AG04450 (cell line): ENCODE data around the gene KDM5C. TPM values are rescaled to one million over a fixed set of nuclear protein-coding genes. Genes with fewer than 3 reads are reported as not detected.

Experiments
- CTCF ChIA-PET: fragments of 300-600, 350-600 bp; formaldehyde crosslinking; extraction: SDS; loops from one replicate; lab custom pipeline; 2022; ENCODE audit warnings: antibody characterized with exemption, inconsistent platforms; lab: Charles Lee
- POLR2A ChIA-PET: fragments of 350-600 bp; formaldehyde crosslinking; extraction: SDS; loops from one replicate; lab custom pipeline; 2021; ENCODE audit warnings: antibody characterized with exemption, inconsistent platforms; lab: Yijun Ruan, JAX
- DNase-seq: peaks from one replicate; pipeline ENCODE4 v3.0.0-alpha.2; 2011; ENCODE audit warnings: low read depth, low spot score
- H3K27ac ChIP-seq: one replicate; pipeline ENCODE4 v1.5.1; 2012; ENCODE audit warnings: low read depth, low read length, control low read depth
- H3K27me3 ChIP-seq: one replicate; pipeline ENCODE4 v1.6.0; 2012; ENCODE audit warnings: low read length; ENCODE audit not compliant: control insufficient read depth, insufficient read depth
- H3K4me3 ChIP-seq: 2 replicates; pipeline ENCODE4 v1.5.1; 2011; ENCODE audit warnings: mild to moderate bottlenecking, low read depth, low read length, control low read depth
- H3K9me3 ChIP-seq: 2 replicates; pipeline ENCODE4 v1.5.1; 2012; ENCODE audit warnings: low read length; ENCODE audit not compliant: control insufficient read depth, insufficient read depth
- polyA plus RNA-seq: library from polyadenylated mRNA; depleted of rRNA; stranded (reverse); fragments of >200 nt; gene quantifications from 2 replicates; pipeline ENCODE4 v1.2.3, GENCODE V29; 2011
- TF ChIP-seq, protein P1 (sequence below): IDR thresholded peaks from 2 replicates; pipeline ENCODE4 v1.5.1; 2011; ENCODE audit warnings: low read depth, low read length, control low read depth, inconsistent platforms

KDM5C gene
- polyA plus RNA-seq, 1 experiment, result 42.7 TPM

DNA sequence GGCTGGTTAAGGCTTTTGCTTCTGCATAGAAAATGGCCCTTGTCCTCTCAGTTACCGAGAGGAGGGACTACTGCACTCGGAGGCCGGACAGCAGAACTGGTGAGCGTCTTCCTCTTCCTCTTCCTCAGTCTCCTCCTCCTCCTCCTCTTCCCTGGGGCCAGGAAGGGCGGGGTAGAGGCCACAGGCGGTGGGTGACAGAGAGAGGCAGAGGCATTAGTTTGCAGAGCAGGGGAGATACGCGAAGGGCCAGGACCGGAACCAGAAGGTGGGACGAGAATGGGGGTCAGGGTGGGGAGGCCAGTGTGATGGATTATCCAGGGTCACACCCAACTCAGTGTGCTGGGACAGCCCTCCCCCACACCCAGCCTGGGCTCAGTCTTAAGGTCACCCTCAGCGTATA is 41.9 kb upstream of the KDM5C start:
- TF ChIP-seq, protein P1, sequence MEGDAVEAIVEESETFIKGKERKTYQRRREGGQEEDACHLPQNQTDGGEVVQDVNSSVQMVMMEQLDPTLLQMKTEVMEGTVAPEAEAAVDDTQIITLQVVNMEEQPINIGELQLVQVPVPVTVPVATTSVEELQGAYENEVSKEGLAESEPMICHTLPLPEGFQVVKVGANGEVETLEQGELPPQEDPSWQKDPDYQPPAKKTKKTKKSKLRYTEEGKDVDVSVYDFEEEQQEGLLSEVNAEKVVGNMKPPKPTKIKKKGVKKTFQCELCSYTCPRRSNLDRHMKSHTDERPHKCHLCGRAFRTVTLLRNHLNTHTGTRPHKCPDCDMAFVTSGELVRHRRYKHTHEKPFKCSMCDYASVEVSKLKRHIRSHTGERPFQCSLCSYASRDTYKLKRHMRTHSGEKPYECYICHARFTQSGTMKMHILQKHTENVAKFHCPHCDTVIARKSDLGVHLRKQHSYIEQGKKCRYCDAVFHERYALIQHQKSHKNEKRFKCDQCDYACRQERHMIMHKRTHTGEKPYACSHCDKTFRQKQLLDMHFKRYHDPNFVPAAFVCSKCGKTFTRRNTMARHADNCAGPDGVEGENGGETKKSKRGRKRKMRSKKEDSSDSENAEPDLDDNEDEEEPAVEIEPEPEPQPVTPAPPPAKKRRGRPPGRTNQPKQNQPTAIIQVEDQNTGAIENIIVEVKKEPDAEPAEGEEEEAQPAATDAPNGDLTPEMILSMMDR, result no peak
- no peak overlapping the region for H3K4me3 ChIP-seq
- no peaks in the 10 kb centered on the region for H3K27me3 ChIP-seq
- CTCF ChIA-PET, result no interaction called here
- no peak overlapping the region for H3K27ac ChIP-seq
- POLR2A ChIA-PET, result no interaction called here
- no peaks in the 10 kb centered on the region for H3K9me3 ChIP-seq
- no peak for DNase-seq

DNA sequence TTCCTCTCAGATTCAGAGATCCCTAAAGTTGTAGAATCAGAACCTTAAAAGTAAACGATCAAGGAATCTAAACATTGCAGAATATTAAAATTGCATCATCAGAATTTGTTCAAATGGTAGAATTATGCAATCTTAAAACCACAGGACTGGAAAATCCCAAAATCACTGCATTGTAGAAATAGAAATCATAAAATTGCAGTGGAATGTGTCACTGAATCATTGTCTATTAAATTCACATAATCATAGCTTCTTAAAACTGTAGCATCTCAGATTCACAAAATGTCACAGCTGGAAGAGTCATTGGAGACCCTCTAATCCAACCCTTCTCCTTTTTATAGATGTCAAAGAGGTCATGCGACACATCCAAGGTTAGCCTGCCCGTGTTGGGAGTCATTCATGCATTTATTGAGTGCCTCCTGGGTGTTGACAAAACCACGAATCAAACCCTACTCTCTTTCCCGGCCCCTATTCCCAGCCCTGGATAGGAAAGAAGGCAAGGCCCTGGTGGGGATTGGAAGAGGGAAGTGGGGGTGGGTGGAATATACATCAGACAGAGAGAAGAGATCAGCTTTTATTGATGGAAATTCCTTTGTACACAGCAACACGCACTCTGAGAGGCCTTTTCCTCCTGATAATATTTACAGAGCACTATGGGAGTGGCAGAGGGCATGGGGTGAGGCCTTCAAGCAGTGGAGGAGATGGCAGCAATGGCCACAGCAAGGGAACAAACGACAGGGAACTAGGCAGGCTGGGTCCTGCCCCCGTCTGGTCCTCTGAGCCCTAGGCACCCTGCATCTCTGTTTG is 41.0 kb upstream of the KDM5C start:
- Histone ChIP-seq H3K27ac (peak overlapping the region; percentile 68), H3K9me3 (no peaks in the 10 kb centered on the region), H3K4me3 (no peak overlapping the region), H3K27me3 (no peaks in the 10 kb centered on the region)
- ChIA-PET CTCF (interaction anchor here (1.0 kb wide), 1 partner anchor 48 kb away, joined by 4 read pairs; no protein-coding TSS in a partner anchor), POLR2A (no interaction called here)
- TF ChIP-seq, protein P1, result no peak
- DNase-seq, result no peak

DNA sequence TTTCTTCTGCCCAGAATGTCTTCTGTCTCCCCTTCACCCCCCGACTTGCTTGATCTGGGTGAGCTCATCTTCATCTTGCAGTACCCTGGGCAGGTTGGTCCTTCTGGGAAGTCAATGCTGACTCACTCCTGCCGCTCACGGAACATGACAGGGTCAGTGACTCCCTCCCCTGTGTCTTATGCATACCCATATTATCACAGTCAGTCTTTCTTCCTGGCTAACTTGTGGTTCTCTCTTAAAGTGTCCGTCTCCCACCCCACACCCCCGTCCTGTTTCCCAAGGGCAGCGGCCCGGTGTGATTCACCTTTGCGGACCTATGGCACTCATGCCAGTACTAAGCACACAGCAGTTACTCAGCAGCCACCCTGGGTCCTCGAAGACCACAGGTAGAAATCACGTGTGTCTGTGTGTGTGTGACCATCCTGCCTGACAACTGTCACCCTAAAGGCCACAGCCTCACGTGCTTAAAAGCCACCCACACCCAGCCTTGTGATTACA is 38.6 kb upstream of the KDM5C start:
- POLR2A ChIA-PET, result interaction anchor here (1.0 kb wide), 1 partner anchor 38 kb away, joined by 4 read pairs; the partner anchor contains the start of gene KDM5C
- no peak overlapping the region for H3K27ac ChIP-seq
- DNase-seq, result no peak
- H3K4me3 ChIP-seq, result no peak overlapping the region
- TF ChIP-seq, protein P1, result no peak
- no peaks in the 10 kb centered on the region for H3K9me3 ChIP-seq
- CTCF ChIA-PET, result interaction anchor here (2.1 kb wide), 1 partner anchor 19 kb away, joined by 6 read pairs; no protein-coding TSS in a partner anchor
- no peaks in the 10 kb centered on the region for H3K27me3 ChIP-seq

DNA sequence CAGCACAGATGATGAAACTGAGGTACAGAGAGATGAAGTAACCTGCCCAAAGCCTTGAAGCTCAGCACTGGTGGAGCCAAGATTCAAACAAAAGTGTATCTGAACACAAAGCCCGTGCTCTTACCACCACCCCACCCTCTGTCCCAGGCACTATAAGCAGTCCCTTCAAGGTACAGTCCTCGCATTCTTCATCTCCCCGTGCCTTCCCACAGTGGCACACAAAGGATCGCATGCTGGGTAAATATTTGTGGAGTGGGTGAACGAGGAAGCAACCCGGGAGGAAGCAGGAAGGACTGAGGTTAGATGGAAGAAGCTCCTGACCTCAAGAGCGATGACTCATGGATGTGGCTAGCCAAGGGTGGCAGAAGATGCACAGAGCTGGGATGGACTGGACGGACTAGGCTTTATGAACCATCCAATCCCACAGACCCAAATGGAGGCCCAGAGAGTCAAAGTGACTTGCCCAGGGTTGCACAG is 37.9 kb upstream of the KDM5C start:
- DNase-seq, result no peak
- Histone ChIP-seq H3K4me3 (no peak overlapping the region), H3K27me3 (no peaks in the 10 kb centered on the region), H3K27ac (no peak overlapping the region), H3K9me3 (no peaks in the 10 kb centered on the region)
- ChIA-PET CTCF (interaction anchor here (0.7 to 2.1 kb wide), 2 partner anchors 11 to 20 kb away, joined by 5 to 6 read pairs; no protein-coding TSS in a partner anchor), POLR2A (interaction anchor here (0.8 to 1.0 kb wide), 2 partner anchors 11 to 38 kb away, joined by 4 to 5 read pairs; partner anchors contain the start of gene KDM5C)
- TF ChIP-seq, protein P1, result no peak
